ENCODE data around the gene PRSS53.

- TF ChIP-seq, protein P1, sequence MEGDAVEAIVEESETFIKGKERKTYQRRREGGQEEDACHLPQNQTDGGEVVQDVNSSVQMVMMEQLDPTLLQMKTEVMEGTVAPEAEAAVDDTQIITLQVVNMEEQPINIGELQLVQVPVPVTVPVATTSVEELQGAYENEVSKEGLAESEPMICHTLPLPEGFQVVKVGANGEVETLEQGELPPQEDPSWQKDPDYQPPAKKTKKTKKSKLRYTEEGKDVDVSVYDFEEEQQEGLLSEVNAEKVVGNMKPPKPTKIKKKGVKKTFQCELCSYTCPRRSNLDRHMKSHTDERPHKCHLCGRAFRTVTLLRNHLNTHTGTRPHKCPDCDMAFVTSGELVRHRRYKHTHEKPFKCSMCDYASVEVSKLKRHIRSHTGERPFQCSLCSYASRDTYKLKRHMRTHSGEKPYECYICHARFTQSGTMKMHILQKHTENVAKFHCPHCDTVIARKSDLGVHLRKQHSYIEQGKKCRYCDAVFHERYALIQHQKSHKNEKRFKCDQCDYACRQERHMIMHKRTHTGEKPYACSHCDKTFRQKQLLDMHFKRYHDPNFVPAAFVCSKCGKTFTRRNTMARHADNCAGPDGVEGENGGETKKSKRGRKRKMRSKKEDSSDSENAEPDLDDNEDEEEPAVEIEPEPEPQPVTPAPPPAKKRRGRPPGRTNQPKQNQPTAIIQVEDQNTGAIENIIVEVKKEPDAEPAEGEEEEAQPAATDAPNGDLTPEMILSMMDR (IDR thresholded peaks at IDR 0.05; ENCODE audit: low read length) = no peak
- TF ChIP-seq EZH2phosphoT487 (IDR thresholded peaks at IDR 0.05; ENCODE audit: low read length) (no peak), EZH2 (optimal IDR thresholded peaks at IDR 0.05; ENCODE audit: low read depth, low read length) (no peak)
Observed at GRCh38 chr16:31055613-31056012, 33.1 kb downstream of the PRSS53 start.
